ACHN (cell line): ENCODE measurements around the gene OR10J1.
"Not testable (repeated sequence)": the region's sequence is repeated elsewhere in the genome, so short reads cannot be mapped to it uniquely, and the experiment has no call there.

ENCODE experiments used
- DNase-seq: peaks from one replicate; pipeline ENCODE4 v3.0.0-alpha.2; 2015
- in situ Hi-C: cut with HindIII; loops from 2 replicates; pipeline ENCODE4 v1.10.0; 2017; ENCODE audit warnings: low sequenced_read_pairs, low pct_ligation_motif_present, low pct_unique_long_range_greater_than_20kb

The OR10J1 gene

GRCh38 chr1:159439422-159439821, at the start of gene OR10J1:
Gene OR10J1, plus strand, starts transcription at chr1:159439722. Its CDS starts 70 bp downstream, at chr1:159439792.
- DNase-seq = no peak
- in situ Hi-C loops = no loop called here

GRCh38 chr1:159406821-159407220, 32.7 kb upstream of the OR10J1 start:
- in situ Hi-C loops = no loop called here

GRCh38 chr1:159408862-159409400, 30.6 kb upstream of the OR10J1 start:
- in situ Hi-C loops = no loop called here
- DNase-seq = no peak

More at GRCh38 chr1:159406821-159407220, 32.7 kb upstream of the OR10J1 start:
- no peak for DNase-seq

GRCh38 chr1:159421821-159422220, 17.7 kb upstream of the OR10J1 start:
- in situ Hi-C loops = no loop called here
- DNase-seq = no peak

GRCh38 chr1:159428536-159428935, 11.0 kb upstream of the OR10J1 start:
- in situ Hi-C loops = no loop called here
- DNase-seq = no peak

GRCh38 chr1:159429074-159429861, 10.3 kb upstream of the OR10J1 start:
- DNase-seq = peak; percentile 49
- in situ Hi-C loops = no loop called here

- in situ Hi-C loops = no loop called here
- no peak for DNase-seq
Measured at GRCh38 chr1:159430985-159431384, 8.5 kb upstream of the OR10J1 start.

- DNase-seq = no peak
- in situ Hi-C loops = no loop called here
Measured at GRCh38 chr1:159431904-159432303, 7.6 kb upstream of the OR10J1 start, which contains the start of gene OR10J4. Gene OR10J4, plus strand, starts transcription at chr1:159432204.

GRCh38 chr1:159436469-159436868, 3.1 kb upstream of the OR10J1 start:
- DNase-seq = no peak
- in situ Hi-C loops = no loop called here

GRCh38 chr1:159441360-159441759, 1.8 kb downstream of the OR10J1 start:
- in situ Hi-C loops = no loop called here
- no peak for DNase-seq

- DNase-seq = no peak
- in situ Hi-C loops = no loop called here
Measured at GRCh38 chr1:159442428-159442827, 2.9 kb downstream of the OR10J1 start.

- DNase-seq = no peak
- in situ Hi-C loops = no loop called here
Measured at GRCh38 chr1:159443066-159443750, 3.7 kb downstream of the OR10J1 start.

- in situ Hi-C loops = no loop called here
Measured at GRCh38 chr1:159444511-159444910, 5.0 kb downstream of the OR10J1 start.

GRCh38 chr1:159448181-159448580, 8.7 kb downstream of the OR10J1 start:
- no peak for DNase-seq
- in situ Hi-C loops = no loop called here

More at GRCh38 chr1:159444511-159444910, 5.0 kb downstream of the OR10J1 start:
- peak; percentile 80 for DNase-seq

GRCh38 chr1:159449605-159450004, 10.1 kb downstream of the OR10J1 start:
- in situ Hi-C loops, DNase-seq: not testable (repeated sequence)

- no peak for DNase-seq
- in situ Hi-C loops = no loop called here
Measured at GRCh38 chr1:159459551-159459950, 20.0 kb downstream of the OR10J1 start.

- no peak for DNase-seq
- in situ Hi-C loops = no loop called here
Measured at GRCh38 chr1:159465191-159465603, 25.7 kb downstream of the OR10J1 start.

- DNase-seq = no peak
Measured at GRCh38 chr1:159468321-159468720, 28.8 kb downstream of the OR10J1 start.

GRCh38 chr1:159469921-159470533, 30.5 kb downstream of the OR10J1 start:
- no peak for DNase-seq

More at GRCh38 chr1:159468321-159468720, 28.8 kb downstream of the OR10J1 start:
- in situ Hi-C loops = no loop called here

More at GRCh38 chr1:159469921-159470533, 30.5 kb downstream of the OR10J1 start:
- in situ Hi-C loops = no loop called here
